GM23248 (cell line): ENCODE measurements around the gene CCT5.

Experiments
- EZH2 ChIP-seq: fragments of 200-600 bp; sonication (generic); IDR thresholded peaks from 2 replicates; pipeline ENCODE4 v1.6.1; 2018; ENCODE audit warnings: antibody characterized with exemption, mild to moderate bottlenecking; ENCODE audit not compliant: insufficient read depth, poor library complexity, severe bottlenecking
- EZH2phosphoT487 ChIP-seq: fragments of 200-600 bp; sonication (generic); IDR thresholded peaks from 2 replicates; pipeline ENCODE4 v1.6.1; 2018; ENCODE audit warnings: antibody characterized with exemption, moderate library complexity, mild to moderate bottlenecking, low read depth; ENCODE audit not compliant: insufficient read depth

GRCh38 chr5:10297646-10298204 lies 47.6 kb downstream of the CCT5 start:
- no peak for TF ChIP-seq EZH2
- no peak for TF ChIP-seq EZH2phosphoT487
